ENCODE data around the gene SNRPA1.
A peak's percentile ranks its signal among the peaks of the same experiment; 100 is the strongest.

The SNRPA1 gene

DNA sequence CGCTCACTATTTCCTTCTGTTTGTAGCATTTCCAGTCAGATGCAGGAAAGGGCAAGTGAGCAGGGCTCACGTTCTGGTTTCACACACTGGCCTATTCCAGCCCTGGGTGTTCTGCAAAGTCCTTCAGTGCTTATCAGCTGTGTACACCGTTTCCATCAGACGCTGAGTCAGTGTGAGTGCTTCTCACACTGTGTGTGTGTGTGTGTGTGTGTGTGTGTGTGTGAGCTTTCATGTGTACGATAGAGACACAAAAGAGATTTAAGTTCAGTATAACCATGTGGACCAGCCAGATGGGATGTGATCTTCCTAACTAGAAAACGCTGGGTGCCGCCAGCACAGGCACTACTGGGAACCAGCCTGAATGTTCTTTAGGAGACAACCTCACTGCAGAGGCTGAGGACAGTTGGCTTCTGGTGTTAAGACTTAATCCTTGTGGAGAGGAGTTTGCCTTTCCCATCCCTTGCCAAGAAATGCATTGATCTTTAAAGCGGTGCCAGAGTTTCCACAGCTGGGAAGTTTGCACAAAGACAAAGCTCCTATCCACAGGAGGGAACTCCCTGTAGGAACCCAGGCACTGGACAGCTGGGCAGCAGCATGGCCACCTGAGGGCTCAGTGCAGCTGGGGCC, 39.3 kb downstream of the SNRPA1 start:
- DNase-seq, result peak; percentile 28 to 32

DNA sequence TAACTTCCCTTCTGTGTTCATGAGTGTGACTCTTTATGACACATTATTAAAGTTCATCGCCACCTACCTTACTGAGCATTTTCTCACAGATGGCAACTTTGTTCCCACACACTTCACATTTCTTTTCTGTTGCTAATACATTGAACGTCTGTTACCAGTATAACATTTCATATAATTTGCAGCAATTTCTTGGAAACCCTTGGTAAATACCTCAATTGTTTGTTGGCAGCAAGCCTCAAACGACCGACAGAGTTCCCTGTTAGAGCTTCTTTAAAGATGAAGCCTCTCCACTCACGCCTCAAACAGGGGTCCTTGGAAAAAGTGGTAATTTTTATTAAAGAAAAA, 40.0 kb downstream of the SNRPA1 start:
- no peak for DNase-seq

DNA sequence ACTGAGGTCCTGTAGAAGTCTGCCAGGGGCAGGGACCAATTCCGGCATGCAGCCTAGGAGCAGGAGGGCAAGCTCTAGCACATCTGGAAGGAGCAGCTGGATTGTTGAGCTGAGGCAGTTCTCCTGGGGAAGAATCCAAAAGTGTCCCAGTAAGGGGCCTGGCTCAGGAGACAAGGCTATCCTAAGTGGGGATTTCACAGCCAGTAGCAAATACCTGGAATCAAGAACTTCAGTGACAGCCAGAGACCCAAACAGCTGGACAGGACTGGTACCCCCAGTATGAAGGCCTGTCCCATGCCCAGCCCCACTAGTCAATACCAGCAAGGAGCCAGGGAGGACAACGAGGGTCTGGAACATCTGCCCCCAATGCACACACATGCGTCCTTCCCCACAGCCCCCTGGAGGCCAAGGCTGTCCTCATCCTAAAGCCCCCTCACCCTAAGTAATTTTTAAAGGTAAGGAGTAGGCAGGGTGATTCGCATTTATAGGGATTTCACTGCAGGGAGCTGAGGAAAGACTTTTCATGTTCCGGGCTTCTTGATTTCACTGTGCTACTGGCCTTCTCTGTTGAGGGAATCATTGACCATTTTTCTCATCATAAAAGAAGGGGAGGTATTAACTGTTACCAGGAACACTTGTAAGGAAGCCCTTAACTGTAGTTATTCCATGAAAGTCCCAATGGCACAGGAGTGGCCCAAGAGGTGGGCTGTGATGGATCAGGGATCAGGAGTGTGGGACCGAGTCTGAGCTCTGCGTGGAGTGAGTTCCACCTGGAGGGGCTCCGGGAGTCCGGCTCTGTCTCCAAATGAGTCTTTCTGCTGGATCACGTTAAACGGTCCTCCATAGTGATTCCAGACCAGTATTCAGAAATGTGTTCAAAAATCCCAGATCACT, 40.6 kb downstream of the SNRPA1 start:
- DNase-seq, result no peak

DNA sequence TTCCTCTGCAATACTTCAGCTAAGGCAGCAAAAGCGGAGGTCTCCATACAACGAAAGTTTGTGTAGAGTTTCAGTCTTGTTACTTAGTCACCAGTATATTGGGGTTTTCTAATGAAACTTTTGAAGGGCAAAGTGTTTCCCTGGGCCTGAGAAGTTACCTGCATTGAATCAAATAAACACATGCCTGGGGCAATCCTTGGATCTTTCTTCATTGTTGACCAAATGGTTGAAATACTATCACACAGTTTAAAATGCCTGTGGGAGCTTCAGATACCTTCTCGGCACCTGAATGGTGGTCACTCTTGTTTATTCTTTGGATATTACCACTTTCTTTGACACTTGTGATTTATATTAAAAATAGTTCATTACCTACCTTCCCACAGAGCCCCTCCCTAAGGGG, 42.2 kb downstream of the SNRPA1 start:
- peak in 1 of 2 experiments; percentile 32 for DNase-seq

DNA sequence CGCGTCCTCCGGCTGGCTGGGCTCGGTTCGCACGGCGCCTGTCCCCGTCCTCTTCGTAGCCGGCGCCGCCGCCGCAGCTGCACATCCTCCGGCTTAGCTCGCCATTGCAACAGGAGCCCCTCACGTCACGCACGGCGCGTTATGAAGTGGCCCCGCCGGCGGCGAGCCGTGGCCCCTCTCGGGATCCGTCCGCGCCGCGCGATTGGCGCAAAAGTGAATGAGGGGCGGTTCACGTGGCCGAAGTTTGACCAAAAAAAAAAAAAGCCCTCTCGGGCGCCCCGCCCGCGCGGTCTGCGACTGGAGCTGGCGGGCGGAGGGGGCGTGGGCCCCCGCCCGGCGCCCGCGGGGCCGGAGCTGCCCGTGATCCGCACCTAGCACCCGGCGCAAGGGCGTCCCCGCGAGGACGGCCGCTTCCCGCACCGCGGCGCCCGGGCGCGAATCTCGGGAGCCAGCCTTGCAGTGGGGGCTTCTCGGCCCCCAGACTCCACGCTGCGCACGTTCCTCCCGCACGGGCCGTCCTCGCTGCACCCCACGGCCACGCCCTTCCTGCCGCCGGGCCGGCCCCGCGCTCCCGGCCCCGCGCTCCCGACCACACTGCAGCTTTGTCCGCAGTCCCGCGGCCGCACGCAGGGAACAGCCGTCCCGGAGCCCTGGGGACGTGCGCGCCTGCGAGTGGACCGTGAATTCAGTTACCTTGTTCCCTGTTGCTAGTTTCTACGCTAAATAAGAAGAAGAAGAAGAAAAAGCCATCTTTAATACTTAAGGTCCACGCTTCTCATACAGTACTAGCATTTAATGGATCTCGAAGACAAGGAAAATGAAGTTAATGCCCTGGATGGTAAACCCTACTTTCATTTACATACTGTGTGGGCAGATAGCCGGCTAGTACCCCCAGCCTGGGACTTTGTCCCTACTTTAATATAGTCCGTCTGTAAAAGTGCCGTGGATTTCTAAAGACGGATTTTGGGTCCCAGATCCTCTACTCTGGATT, 42.9 kb downstream of the SNRPA1 start, which contains the start of gene CHSY1:
Gene CHSY1, minus strand, starts transcription at position 219 of the 991 bp plus-strand sequence. CDS start 592 bp downstream, outside the sequence.
- DNase-seq, result peak; percentile 77 to 86

DNA sequence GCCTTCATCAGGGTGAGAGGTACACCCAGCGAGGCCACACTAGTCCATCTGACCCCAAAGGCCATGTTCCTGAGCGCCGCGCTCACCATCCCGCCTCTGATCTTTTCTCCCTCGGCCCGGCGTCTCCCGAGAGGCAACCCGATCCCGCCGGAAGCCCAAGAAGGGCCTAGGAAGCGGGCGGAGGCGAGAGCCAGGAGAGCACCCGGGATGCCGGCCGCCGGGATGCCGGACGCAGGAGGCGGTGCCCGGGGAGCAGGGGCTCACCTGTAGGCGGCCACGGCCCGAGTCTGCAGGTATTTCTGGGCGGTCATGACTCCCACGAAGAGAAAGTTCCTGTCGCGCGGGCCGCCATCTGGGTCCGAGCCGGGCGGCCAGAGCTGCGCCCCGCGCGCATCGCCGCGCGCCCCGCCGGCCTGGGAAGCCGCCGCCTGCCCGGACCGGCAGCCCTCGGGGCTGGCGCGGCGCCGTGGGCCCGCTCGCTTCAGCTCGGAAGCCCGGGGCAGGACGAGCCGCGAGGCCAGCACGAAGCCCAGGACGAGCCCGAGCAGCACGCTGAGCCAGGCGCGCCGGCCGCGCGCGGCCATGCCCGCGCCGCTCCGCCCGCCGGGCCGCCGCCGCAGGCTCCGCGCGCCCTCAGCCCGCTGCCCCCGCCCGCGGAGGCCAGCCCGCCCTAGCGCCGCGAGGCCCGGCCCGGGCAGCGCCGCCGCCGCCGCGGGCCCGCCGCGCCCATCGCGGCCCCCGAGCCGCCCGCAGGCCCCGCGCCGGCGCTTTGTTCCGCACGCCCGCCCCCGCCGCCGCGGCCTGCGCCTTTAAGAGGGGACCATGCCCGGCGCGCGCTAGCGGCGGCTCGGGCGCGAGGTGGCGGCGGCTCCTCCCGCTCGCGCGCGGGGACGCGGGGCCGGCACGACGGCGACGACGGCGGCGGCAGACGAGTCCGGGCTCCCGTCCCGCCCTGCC, 43.9 kb downstream of the SNRPA1 start:
- DNase-seq, result peak in 1 of 2 experiments; percentile 37

DNA sequence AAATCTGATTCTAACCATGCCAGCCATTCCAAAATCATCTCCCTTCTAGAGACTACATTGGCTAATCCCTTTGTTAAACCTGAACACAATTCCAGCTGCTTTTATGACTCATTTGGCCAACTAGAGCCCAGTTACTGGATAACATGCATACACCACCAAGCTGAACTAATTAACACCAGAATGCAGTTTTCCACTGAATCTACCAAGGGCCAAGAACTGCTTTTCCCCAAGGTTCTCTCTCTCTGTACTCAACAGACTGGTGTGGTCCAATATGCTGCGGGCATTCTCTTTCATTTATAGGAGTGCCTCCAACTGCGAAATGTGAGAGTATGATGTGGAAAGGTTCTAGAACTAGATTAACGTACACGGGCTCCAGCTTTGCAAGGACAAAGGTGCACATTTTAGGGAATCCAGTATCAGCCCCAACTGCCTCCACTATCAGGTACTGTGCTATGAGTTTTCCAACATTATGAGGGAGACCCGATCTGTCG, 44.7 kb downstream of the SNRPA1 start:
- DNase-seq, result peak in 1 of 2 experiments; percentile 34

DNA sequence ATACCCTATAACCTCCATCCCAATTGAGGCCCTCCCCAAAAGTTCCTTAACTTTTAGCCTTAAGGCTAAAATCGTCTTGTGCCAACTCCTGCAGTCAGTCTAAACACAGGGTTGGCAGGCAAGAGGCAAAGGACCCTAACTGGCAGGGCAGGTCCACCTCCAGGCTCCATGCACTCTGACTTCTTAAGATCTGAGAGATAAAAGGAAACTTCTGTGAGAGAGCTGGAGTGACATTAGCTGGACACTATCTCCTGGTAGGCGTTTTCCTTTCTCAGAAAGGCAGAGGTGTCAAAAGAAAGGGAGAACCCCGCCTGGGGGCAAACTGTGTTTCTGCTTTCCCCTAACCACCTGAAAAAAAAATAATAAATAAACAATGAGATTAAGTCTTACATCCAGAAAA, 46.8 kb downstream of the SNRPA1 start:
- DNase-seq, result no peak

DNA sequence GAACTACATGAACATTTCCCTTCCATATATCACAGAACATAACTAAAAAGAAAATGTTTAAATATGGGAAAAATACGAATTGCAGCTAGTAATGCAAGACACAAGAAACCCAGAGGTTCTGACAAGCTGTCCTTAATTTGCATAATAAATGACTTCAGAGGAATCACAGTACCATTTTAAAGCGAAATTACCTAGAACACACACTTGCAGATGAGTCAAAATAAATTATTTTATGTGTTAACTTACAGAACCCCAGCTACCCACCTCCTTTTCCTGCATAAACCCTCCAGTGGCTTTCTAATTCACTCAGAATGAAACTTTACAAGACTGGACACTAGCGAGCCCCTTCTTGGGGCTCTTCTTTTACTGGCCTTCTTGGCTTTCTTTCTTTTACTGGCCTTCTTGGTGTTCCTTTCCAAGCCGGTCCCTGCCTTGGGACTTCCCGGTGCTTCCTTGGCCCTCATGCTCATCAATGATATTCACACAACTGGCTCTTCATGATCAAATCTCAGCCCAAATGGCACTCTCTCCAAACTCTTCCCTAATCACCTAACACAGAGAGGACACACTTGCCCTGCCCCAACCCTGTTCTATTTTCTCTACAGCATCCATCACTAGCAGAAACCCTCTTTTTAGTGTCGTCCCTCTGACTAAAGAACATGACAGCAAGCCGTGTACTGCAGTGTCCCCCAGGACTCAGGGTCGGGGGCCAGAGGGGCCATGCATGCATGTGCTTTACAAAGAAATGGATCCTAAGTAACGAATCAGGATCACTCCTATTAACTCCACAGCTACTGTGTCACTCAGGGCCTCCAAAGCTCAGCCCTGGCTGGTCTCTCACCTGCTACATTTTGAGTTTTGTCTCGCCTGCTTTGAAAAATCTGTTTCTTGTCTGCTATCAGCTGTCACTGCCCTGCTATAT, 48.0 kb downstream of the SNRPA1 start:
- DNase-seq, result no peak

DNA sequence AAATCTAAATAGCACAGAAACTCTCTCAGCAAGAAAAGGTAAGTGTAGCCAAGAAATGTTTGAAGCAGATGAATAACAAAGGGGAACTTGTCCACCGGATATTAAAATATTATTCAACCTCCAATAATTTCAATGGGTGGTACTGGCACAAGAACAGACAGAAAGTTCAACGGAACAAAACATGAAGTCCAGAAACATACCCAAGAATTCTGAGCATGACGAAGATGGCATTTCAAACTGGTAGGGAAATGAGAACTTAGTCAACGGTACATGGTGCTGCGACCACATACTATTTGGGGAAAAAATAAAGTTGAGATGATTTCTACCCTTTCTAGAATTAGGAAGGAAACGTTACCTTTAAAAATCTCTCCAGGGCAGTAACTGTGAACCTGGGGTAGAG, 48.7 kb downstream of the SNRPA1 start:
- DNase-seq, result no peak

DNA sequence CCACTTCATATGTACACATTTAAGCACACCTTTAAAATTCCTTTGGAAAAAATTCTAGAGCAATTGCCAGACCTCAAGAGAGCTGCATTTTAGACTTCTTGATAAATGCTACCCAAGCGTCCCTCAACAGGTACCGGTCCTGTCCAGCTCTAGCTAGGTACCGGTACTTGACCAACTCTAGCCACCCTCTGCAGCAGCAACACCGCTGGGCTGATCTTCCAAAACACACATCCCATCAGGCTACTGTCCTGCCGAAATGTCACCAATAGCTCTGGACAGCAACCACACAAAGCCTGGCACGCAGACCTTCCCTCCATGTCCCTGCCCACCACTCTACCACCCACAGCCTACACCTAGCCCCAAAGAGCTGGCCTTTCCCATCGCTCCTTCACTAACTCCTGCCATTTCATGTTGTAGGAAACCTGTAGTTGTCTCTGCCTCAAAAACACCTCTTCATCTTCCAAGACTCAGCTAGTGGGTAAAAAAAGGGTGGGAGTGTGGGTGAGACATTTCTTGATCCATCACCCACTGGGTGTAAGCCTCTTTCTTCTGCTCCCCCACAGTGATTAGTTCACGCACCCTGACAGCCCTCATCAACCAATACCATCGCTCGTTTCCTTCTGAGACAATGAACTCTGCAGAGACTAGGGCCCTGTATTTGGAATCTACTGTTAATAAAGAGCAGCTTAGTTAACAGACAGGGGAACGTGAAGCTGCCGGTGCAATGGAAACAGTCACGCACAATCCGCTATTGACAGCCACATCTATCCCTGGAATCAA, 50.0 kb downstream of the SNRPA1 start:
- no peak for DNase-seq

DNA sequence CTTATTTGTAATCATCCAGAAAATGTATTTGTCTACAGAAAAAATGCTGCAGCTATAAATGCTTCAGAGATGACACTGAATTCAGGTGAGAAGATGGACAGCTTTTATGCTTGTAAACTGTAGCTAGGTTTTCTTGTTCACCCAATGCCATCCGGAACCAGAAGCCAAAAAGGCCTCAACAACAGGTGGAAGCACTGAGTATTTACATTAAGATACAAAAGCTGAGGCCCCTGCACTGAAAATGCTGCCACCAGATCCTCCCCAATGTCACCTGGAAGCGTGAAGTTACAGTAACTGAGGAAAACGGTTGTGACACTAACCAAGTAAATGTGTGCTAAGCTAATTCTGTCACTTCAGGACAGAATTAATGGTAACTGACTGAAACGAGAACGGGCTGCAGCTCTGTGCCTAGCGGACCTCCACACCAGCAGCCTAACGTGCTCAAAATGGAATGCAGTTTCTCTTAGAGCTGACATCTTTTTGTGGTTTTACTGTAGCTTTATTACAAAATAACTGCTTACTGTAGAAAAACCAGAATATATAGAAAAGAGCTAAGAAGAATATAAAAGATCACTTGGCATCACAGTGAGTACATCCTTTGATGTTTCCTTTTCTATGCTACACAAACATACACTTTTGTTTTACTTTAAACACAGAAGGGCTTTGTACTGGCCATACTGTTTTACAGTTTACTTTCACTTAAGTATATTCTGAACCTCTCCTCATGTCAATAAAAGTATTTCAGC, 50.8 kb downstream of the SNRPA1 start:
- peak; percentile 18 to 45 for DNase-seq

DNA sequence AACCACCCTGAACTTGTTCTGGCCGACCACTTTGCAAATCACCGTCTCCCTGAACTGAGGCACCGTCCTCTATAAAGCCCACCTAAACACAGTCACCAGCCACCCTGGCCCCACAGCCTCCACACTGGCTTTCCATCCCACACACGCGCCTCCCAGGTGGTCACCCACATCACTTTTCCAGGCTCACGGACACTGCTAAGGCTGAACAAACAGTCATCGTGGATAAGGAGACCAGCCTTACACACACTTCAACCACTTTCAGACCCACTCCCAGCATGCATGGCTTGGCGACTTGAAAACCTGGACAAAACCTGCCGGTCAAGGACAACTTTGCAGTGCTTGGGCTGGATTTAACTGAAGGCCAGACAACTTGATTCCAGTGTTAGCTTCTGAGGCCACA, 51.6 kb downstream of the SNRPA1 start:
- no peak for DNase-seq

DNA sequence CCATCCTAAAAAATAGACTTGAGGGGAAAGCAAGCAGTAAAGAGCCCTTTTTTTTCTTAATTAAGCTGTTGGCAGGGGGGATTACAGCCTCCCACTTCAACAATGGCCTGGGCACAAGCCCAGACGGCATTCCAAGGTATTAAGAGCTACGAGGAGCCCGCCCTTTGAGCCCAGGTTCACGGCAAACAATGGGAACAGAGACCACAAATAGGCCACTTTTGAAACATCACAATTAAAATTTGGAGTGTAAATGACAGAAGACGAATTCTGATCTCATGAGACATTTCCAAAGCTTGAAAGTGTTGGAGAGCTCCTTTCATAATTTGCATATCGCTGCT, 52.1 kb downstream of the SNRPA1 start:
- peak in 1 of 2 experiments; percentile 50 for DNase-seq

DNA sequence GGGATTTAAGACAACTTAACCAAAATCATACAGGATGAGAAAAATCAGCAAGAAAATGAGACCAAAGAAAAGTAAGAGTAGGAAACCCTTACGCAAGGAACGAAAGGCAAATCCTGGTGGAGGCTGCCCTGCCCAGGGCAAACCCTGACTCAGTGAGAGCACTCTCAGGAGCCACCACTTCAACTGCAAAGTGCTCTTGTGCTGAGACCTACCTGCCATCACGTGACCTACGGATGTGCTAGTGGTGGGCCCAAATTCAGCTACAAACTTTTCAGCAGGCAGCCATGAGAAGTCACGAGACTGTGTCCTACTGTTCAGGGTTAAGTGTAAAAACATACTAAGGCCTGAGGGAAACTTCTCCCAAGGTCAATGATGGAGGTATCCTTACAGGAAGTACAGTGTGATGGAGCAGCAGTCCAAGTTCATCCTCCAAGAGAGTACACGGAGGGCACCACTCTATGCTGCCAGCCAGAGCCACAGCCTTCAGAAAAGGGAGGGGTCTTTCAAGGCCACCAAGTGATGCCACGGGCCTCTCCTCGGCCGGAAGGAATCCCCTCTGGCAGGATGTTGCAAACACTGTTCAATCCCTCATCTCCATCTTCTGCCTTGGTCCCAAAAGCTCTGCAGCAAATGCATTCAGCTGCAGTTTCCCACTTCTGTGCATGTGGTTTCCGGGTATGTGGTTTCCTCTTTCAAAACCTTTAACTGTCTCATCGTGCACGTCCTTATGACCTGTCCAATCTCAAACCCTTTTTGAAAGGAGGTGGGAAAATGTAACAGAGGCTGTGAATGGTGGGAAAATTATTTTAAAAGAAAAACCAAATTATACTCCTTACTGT, 52.7 kb downstream of the SNRPA1 start:
- peak; percentile 96 to 97 for DNase-seq

DNA sequence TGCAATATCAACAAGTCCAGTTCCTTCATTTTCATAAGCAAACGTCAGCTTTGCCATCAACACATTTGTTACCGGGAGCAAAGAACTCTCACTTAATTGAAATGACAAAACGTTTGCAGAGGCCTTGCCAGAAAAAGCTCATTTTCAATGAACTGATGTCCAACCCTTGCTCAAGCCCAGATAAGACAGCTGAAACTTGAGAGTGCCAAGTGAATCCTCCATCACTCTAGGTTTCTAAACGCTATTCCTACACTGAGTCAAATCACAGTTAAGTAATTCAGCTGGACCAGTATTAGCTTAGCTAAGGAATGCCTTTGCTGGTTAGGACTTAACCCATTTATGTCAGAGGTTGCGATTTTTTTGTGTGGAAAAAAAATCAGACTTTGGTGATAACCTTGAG, 54.7 kb downstream of the SNRPA1 start:
- no peak for DNase-seq

DNA sequence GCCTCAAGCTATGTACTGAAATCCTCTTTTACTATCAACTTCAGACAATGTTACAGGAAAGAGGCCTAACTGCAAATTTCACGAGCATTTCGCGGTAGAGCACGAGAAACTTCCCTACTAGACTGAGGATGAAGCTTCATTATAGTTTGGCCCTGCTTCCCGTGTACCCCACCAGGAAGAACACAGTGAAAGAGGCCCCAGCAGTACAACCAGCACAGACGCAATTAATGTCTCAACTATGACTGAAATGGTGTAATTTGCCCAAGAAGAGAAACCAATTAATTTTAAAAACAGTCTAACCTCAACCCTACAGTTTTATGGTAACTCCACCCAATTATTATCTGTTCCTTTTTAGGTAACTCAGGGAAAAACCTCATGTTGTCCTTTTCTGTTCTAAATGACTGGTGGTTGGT, 55.3 kb downstream of the SNRPA1 start:
- peak; percentile 43 to 62 for DNase-seq

DNA sequence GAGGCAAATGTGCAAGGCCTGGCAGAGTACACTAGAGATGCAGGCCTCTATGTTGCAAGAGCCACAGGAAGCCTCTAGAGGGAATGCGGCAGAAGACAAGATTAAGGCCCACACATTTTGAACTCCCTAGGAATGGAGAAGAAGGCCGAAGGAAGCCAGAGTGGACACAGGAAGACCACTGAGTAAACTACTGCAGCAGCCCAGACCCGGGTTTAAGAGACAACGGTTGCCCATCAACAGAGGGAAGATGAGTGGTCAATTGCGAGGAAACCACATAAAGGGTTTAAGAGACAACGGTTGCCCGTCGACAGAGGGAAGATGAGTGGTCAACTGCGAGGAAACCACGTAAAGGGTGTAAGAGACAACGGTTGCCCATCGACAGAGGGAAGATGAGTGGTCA, 57.8 kb downstream of the SNRPA1 start:
- peak in 1 of 2 experiments; percentile 53 for DNase-seq

Measured in Kasumi-1 (cell line).